Measurements from ENCODE around the gene CCNA2. TPM values are rescaled to one million over a fixed set of nuclear protein-coding genes. Genes with fewer than 3 reads are reported as not detected.
A peak's percentile ranks its signal among the peaks of the same experiment; 100 is the strongest.

The CCNA2 gene
- total and polyA plus RNA-seq, 4 donors: 1.4 to 8.8 (median 1.8) TPM

DNA sequence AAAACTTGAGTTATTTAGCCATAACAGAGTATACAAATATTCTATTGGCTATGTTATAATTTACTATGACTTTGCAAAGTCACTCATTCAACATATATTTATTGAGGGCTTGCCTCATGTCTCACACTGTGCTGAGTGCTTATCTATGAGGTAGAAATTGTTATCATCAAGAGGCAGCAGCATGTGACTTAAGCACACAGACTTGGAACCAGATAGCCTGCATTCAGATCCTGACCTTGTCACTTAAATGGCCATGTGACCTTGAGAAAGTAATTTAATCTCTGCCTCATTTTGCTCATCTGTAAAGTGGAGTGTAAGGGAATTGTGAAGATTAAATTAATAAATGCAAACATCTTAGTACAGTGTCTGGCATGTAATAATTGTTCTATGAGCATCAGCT lies 32.7 kb downstream of the CCNA2 start:
- Histone ChIP-seq H3K9ac (ENCODE audit: insufficient read depth in 1 of 2, low read length in 2 of 2) (no peak overlapping the region), H3K4me3 (no peak overlapping the region), H3K9me3 (ENCODE audit: control insufficient read depth in 4 of 4, insufficient read depth in 3 of 4, low read length in 3 of 4) (no peaks in the 10 kb centered on the region), H3K27ac (ENCODE audit: low read depth in 1 of 2, low read length in 1 of 2) (no peak overlapping the region), H3K4me1 (ENCODE audit: control insufficient read depth in 5 of 5, insufficient read depth in 5 of 5, low read length in 5 of 5) (peaks cover 0 to 6% (median 0%) of the 10 kb centered on the region in 5 donors), H3K27me3 (ENCODE audit: control insufficient read depth in 3 of 3, insufficient read depth in 3 of 3, low read length in 2 of 3) (no peaks in the 10 kb centered on the region), H3K36me3 (ENCODE audit: control insufficient read depth in 4 of 4, insufficient read depth in 4 of 4, low read length in 4 of 4) (no peaks in the 10 kb centered on the region)
- peak in 1 of 3 donors; percentile 6 for DNase-seq
- no peak for ATAC-seq (ENCODE audit: insufficient read depth, low FRiP score)
- TF ChIP-seq, protein P1, sequence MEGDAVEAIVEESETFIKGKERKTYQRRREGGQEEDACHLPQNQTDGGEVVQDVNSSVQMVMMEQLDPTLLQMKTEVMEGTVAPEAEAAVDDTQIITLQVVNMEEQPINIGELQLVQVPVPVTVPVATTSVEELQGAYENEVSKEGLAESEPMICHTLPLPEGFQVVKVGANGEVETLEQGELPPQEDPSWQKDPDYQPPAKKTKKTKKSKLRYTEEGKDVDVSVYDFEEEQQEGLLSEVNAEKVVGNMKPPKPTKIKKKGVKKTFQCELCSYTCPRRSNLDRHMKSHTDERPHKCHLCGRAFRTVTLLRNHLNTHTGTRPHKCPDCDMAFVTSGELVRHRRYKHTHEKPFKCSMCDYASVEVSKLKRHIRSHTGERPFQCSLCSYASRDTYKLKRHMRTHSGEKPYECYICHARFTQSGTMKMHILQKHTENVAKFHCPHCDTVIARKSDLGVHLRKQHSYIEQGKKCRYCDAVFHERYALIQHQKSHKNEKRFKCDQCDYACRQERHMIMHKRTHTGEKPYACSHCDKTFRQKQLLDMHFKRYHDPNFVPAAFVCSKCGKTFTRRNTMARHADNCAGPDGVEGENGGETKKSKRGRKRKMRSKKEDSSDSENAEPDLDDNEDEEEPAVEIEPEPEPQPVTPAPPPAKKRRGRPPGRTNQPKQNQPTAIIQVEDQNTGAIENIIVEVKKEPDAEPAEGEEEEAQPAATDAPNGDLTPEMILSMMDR (IDR thresholded peaks at IDR 0.05; ENCODE audit: control extremely low read depth, extremely low read depth): no peak

GRCh38 chr4:121789960-121790829 lies 33.5 kb downstream of the CCNA2 start:
- Histone ChIP-seq H3K27me3 (ENCODE audit: control insufficient read depth in 3 of 3, insufficient read depth in 3 of 3, low read length in 2 of 3) (no peaks in the 10 kb centered on the region), H3K9ac (ENCODE audit: insufficient read depth in 1 of 2, low read length in 2 of 2) (no peak overlapping the region), H3K4me3 (no peak overlapping the region), H3K36me3 (ENCODE audit: control insufficient read depth in 4 of 4, insufficient read depth in 4 of 4, low read length in 4 of 4) (no peaks in the 10 kb centered on the region), H3K4me1 (ENCODE audit: control insufficient read depth in 5 of 5, insufficient read depth in 5 of 5, low read length in 5 of 5) (no peaks in the 10 kb centered on the region), H3K27ac (ENCODE audit: low read depth in 1 of 2, low read length in 1 of 2) (no peak overlapping the region), H3K9me3 (ENCODE audit: control insufficient read depth in 4 of 4, insufficient read depth in 3 of 4, low read length in 3 of 4) (no peaks in the 10 kb centered on the region)
- TF ChIP-seq, protein P1 (IDR thresholded peaks at IDR 0.05; ENCODE audit: control extremely low read depth, extremely low read depth): no peak
- WGBS, 2 donors: 84 to 85% methylated on average over 3 of the region's 3 CpGs
- DNase-seq (no peak), ATAC-seq (ENCODE audit: insufficient read depth, low FRiP score) (no peak)

DNA sequence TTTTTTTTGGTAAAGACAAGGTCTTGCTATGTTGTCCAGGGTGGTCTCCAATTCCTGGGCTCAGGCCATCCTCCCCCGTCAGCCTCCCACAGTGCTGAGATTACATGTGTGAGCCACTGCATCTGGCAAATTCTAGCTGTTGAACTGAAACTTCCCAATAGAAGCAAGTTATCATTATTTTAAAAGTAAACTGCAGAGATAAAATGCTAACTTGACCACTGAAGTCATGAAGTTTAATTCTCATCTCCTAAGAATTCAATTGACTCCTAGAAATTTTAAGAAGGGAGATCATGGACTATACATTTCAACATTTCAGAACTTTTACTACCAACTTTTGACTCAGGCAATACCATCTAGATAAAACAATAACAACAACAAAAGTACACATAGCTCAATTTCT lies 34.2 kb downstream of the CCNA2 start:
- no peak overlapping the region for H3K27ac ChIP-seq (ENCODE audit: low read depth in 1 of 2, low read length in 1 of 2)
- peaks cover 0 to 1% (median 0%) of the 10 kb centered on the region in 5 donors for H3K4me1 ChIP-seq (ENCODE audit: control insufficient read depth in 5 of 5, insufficient read depth in 5 of 5, low read length in 5 of 5)
- 84 to 88% methylated on average over 1 of the region's 1 CpG for WGBS, 2 donors
- no peak for DNase-seq
- TF ChIP-seq, protein P1 (IDR thresholded peaks at IDR 0.05; ENCODE audit: control extremely low read depth, extremely low read depth): no peak
- peaks cover 0 to 2% (median 0%) of the 10 kb centered on the region in 4 donors for H3K9me3 ChIP-seq (ENCODE audit: control insufficient read depth in 4 of 4, insufficient read depth in 3 of 4, low read length in 3 of 4)
- H3K36me3 ChIP-seq (ENCODE audit: control insufficient read depth in 4 of 4, insufficient read depth in 4 of 4, low read length in 4 of 4): no peaks in the 10 kb centered on the region
- ATAC-seq (ENCODE audit: insufficient read depth, low FRiP score): no peak
- H3K27me3 ChIP-seq (ENCODE audit: control insufficient read depth in 3 of 3, insufficient read depth in 3 of 3, low read length in 2 of 3): no peaks in the 10 kb centered on the region
- H3K4me3 ChIP-seq: no peak overlapping the region
- no peak overlapping the region for H3K9ac ChIP-seq (ENCODE audit: insufficient read depth in 1 of 2, low read length in 2 of 2)
